Glutamatergic neuron (in vitro differentiated cells): ENCODE data around the gene CASKIN2. TPM values are rescaled to one million over a fixed set of nuclear protein-coding genes. Genes with fewer than 3 reads are reported as not detected.
A peak's percentile ranks its signal among the peaks of the same experiment; 100 is the strongest.

Source experiments
- DNase-seq: peaks from one replicate; pipeline ENCODE4 v3.0.0; 2022
- H3K27ac Mint-ChIP-seq: one replicate; pipeline ENCODE4 v1.8.0; 2020; ENCODE audit warnings: mild to moderate bottlenecking, mixed read lengths, inconsistent platforms; ENCODE audit not compliant: unreplicated experiment
- H3K27me3 Mint-ChIP-seq: one replicate; pipeline ENCODE4 v1.8.0; 2020; ENCODE audit warnings: mild to moderate bottlenecking, moderate library complexity, mixed read lengths, inconsistent platforms; ENCODE audit not compliant: unreplicated experiment
- H3K36me3 Mint-ChIP-seq: one replicate; pipeline ENCODE4 v1.8.0; 2020; ENCODE audit warnings: mild to moderate bottlenecking, mixed read lengths, inconsistent platforms; ENCODE audit not compliant: unreplicated experiment
- H3K4me1 Mint-ChIP-seq: one replicate; pipeline ENCODE4 v1.8.0; 2020; ENCODE audit warnings: mild to moderate bottlenecking, low read depth, mixed read lengths, inconsistent platforms; ENCODE audit not compliant: unreplicated experiment
- H3K4me3 Mint-ChIP-seq: one replicate; pipeline ENCODE4 v1.8.0; 2020; ENCODE audit warnings: mild to moderate bottlenecking, mixed read lengths, inconsistent platforms; ENCODE audit not compliant: unreplicated experiment
- H3K9me3 Mint-ChIP-seq: one replicate; pipeline ENCODE4 v1.8.0; 2020; ENCODE audit warnings: mild to moderate bottlenecking, moderate library complexity, mixed read lengths, inconsistent platforms; ENCODE audit not compliant: unreplicated experiment
- CTCF ChIP-seq: fragments of 200-600 bp; sonication (generic); IDR thresholded peaks from one replicate; pipeline ENCODE4 v1.5.0; 2021; ENCODE audit not compliant: partially characterized antibody, unreplicated experiment
- long read RNA-seq: library from polyadenylated mRNA; unstranded; transcript quantifications from one replicate; pipeline ENCODE4 v2.0.0, GENCODE V29; 2020; ENCODE audit not compliant: unreplicated experiment
- total RNA-seq: library from RNA; stranded (reverse); fragmentation: NEBNext Ultra II Directional; extraction: Animal tissue kit (Norgen Biotek cat#: 25700); gene quantifications from one replicate; pipeline ENCODE4 v1.2.1, GENCODE V29; 2021; ENCODE audit not compliant: unreplicated experiment

CASKIN2 gene
- total RNA-seq: 22.1 TPM
- long read RNA-seq, partial matches to known transcripts: 2 of 2 reads
- long read RNA-seq, other reads (novel, unspliced or antisense): 0 of 2 reads

GRCh38 chr17:75515496-75516254 lies at the start of gene CASKIN2:
Gene CASKIN2, minus strand, starts transcription at chr17:75515537. Its CDS starts 1,733 bp downstream, at chr17:75513804.
- Mint-ChIP-seq H3K27me3 (peaks cover 5% of the 10 kb centered on the region), H3K4me1 (no peaks in the 10 kb centered on the region), H3K4me3 (peak within 1 kb of the TSS; percentile 78), H3K27ac (no peak within 1 kb of the TSS), H3K9me3 (peaks cover 8% of the 10 kb centered on the region), H3K36me3 (no peaks in the 10 kb centered on the region)
- TF ChIP-seq CTCF: peak; percentile 99
- DNase-seq: peak; percentile 97

DNA sequence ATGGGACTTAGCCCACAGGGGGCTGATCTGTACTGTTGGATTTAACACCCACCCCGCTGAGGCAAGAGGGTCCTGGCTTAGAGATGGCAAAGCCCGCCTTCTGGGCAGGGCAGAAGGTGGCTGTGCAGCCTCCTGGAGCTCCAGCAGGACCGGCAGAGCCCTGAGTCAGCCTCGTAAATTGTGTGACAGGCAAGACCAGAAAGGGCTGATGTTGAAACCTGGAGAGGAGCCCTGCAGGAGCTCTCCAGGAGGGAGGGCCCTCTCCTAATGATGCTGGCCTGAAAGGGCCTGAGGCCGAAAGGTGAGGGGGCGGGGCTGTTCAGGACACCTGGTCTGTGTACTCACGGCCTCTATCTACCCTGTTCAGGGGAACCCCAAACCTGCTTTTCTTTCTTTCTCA lies 49.7 kb upstream of the CASKIN2 start:
- no peaks in the 10 kb centered on the region for H3K36me3 Mint-ChIP-seq
- TF ChIP-seq CTCF: no peak
- DNase-seq: no peak
- peaks cover 5% of the 10 kb centered on the region for H3K9me3 Mint-ChIP-seq
- H3K4me1 Mint-ChIP-seq: no peaks in the 10 kb centered on the region
- no peak overlapping the region for H3K27ac Mint-ChIP-seq
- H3K4me3 Mint-ChIP-seq: no peak overlapping the region
- peaks cover 7% of the 10 kb centered on the region for H3K27me3 Mint-ChIP-seq

- Mint-ChIP-seq H3K4me3 (no peak overlapping the region), H3K36me3 (no peaks in the 10 kb centered on the region), H3K4me1 (no peaks in the 10 kb centered on the region), H3K9me3 (peaks cover 5% of the 10 kb centered on the region), H3K27ac (no peak overlapping the region), H3K27me3 (peaks cover 9% of the 10 kb centered on the region)
- no peak for TF ChIP-seq CTCF
- DNase-seq: no peak
Measured at GRCh38 chr17:75564195-75564594, 48.9 kb upstream of the CASKIN2 start.

DNA sequence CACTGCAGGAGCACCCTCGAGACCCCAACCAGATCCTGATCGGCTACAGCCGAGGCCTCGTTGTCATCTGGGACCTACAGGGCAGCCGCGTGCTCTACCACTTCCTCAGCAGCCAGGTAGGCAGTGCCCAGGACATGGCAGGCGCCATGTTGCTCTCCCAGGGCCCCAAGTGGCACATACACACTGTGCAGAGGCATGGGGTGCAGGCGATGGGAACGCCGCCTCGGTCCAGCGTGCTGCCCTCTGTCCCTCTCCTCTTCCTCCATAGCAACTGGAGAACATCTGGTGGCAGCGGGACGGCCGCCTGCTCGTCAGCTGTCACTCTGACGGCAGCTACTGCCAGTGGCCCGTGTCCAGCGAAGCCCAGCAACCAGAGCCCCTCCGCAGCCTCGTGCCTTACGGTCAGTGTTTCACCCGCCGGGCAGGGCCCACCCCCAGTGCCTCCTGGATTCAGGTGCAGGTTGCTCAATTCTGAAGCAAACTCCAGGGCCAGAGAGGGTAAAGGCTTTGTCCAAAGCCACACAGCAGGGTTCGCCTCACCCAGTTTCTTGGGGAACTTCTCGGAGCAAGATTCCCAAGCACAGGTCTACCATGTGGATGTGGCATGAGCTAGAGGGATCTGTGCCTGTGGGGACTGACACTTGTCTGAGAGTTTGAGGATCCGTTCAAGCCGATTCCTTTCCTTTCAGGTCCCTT lies 47.9 kb upstream of the CASKIN2 start:
- Mint-ChIP-seq H3K36me3 (no peaks in the 10 kb centered on the region), H3K4me1 (no peaks in the 10 kb centered on the region), H3K4me3 (no peak overlapping the region), H3K9me3 (peaks cover 5% of the 10 kb centered on the region), H3K27ac (no peak overlapping the region), H3K27me3 (peaks cover 9% of the 10 kb centered on the region)
- no peak for DNase-seq
- no peak for TF ChIP-seq CTCF
